GM12891 (cell line): Measurements from ENCODE around the gene TMEM131.

ENCODE experiments used
- PAX5 ChIP-seq: IDR thresholded peaks from 2 replicates; pipeline ENCODE4 v1.6.1; 2011; ENCODE audit warnings: low read length, moderate library complexity, mild to moderate bottlenecking; ENCODE audit not compliant: insufficient read depth, severe bottlenecking
- POLR2A ChIP-seq: IDR thresholded peaks from 2 replicates; pipeline ENCODE4 v1.6.1; 2011; ENCODE audit warnings: low read depth, low read length, control low read depth
- POLR2AphosphoS5 ChIP-seq: IDR thresholded peaks from 2 replicates; pipeline ENCODE4 v1.6.1; 2011; ENCODE audit warnings: low read depth, low read length, control low read depth
- SPI1 ChIP-seq: IDR thresholded peaks from 2 replicates; pipeline ENCODE4 v1.6.1; 2011; ENCODE audit warnings: low read depth, low read length, control low read depth
- TAF1 ChIP-seq: IDR thresholded peaks from 2 replicates; pipeline ENCODE4 v1.6.1; 2011; ENCODE audit warnings: low read depth, low read length, control low read depth

DNA sequence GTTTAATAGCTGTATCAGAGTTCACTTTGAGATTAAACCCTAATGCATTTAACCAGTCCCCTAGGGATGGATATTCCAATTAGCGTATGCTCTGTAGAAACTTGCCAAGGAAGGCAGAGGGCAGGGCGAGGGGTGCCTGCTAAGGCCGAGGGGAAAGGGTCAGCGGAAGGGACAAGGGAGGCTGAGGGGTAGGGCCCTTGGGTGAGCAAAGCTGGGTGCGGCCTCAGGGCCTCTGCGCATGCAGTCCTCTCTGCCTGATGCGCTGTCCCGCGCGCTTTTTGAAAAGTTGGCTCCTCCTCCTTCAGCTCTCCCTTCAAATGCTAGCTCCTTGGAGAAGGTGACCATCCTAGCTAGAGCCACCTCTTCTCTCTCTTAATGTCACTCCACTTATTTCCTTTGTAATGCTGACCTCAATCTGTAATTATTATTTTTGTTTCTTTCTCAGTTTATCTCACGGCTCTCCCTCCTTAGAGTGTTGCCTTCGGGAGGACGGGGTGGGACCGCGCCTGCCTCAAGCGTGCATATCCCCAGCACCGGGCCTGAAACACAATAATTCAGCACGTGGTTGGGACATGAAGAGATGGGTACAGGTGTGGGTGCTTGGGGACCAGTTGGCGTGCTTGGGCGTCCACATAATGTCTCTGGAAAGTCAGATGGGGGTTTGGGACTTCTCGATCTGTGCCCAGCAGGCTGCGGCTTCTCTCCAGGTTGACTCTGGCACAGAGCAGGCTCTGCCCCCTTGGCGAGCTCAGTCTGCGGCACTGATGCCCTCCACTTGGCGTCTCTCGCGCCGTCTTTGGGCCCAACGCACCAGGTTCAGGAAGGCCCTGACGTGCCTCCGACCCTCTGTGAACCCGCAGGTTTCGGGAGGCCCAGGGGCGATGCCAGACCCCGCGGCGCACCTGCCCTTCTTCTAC, 272.3 kb downstream of the TMEM131 start:
- TF ChIP-seq POLR2A, result no peak
- TF ChIP-seq POLR2AphosphoS5, result no peak
- TF ChIP-seq SPI1, result no peak
- TF ChIP-seq PAX5, result no peak
- TF ChIP-seq TAF1, result no peak
